ENCODE data around the gene RAD51B.

The RAD51B gene

DNA sequence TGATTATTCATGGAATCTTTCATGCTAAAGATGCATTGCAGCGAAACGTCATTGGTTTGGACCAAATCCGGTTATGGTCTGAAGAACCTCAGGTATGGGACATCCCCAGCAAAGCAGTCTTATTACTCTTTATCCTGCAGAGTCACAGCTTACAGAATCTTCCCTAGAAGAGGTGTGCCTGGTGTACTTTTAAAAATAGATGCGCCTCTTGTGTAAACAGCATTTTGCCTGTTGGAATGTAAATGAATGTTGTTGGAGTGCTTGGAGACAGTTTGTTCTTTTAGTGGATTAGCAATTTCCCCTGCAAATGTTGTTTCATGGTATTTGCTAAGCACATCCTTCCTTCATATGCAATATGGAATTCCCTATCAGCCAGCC, 730.7 kb downstream of the RAD51B start:
- no peak overlapping the region for H3K4me3 ChIP-seq (ENCODE audit: low read depth, low read length)
- TF ChIP-seq CTCF (IDR thresholded peaks at IDR 0.05; ENCODE audit: low read depth, low read length), result no peak

GRCh38 chr14:68551045-68551683, 731.6 kb downstream of the RAD51B start:
- TF ChIP-seq CTCF (IDR thresholded peaks at IDR 0.05; ENCODE audit: low read depth, low read length), result no peak
- no peak overlapping the region for H3K4me3 ChIP-seq (ENCODE audit: low read depth, low read length)

DNA sequence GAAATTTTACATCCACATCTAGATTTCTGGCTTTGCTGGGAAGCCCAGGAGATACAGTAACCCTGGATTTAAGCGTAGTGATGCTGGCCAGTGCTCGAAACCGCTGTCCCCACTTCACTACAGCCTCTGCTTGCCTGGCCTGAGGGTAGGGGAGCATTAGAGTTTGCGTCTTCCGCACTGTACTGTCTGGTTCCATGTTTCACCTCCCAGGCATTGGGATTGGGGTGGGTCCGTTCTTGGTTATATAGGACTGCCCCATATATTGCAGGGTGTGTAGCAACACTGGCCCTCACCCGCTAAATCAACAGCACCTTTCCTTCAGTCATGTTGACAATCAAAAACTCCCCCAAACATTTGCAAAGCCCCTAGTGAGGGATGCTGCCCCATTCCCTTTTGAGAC, 732.5 kb downstream of the RAD51B start:
- no peak for TF ChIP-seq CTCF (IDR thresholded peaks at IDR 0.05; ENCODE audit: low read depth, low read length)
- no peak overlapping the region for H3K4me3 ChIP-seq (ENCODE audit: low read depth, low read length)

DNA sequence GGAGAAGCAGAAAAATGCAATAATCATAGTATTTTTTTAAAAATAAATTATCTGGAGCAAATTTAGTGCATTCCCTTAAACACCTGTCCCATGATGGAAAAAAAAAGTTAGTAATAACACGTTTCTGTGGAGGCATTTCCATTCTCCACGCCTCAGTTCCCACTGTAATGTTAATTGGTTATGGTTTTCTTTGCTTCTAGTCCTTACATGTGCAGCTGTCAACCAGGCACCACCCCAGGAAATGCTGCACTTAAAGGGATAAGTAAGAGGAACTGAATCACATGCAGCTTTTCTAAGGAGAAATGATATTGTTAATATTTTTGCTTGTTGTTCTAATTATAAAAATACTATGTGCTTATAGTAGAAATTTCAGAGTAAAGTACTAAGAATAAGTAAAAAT, 733.0 kb downstream of the RAD51B start:
- no peak for TF ChIP-seq CTCF (IDR thresholded peaks at IDR 0.05; ENCODE audit: low read depth, low read length)
- no peak overlapping the region for H3K4me3 ChIP-seq (ENCODE audit: low read depth, low read length)

- TF ChIP-seq CTCF (IDR thresholded peaks at IDR 0.05; ENCODE audit: low read depth, low read length), result no peak
- no peak overlapping the region for H3K4me3 ChIP-seq (ENCODE audit: low read depth, low read length)
Measured at GRCh38 chr14:68553311-68553710, 733.7 kb downstream of the RAD51B start.

DNA sequence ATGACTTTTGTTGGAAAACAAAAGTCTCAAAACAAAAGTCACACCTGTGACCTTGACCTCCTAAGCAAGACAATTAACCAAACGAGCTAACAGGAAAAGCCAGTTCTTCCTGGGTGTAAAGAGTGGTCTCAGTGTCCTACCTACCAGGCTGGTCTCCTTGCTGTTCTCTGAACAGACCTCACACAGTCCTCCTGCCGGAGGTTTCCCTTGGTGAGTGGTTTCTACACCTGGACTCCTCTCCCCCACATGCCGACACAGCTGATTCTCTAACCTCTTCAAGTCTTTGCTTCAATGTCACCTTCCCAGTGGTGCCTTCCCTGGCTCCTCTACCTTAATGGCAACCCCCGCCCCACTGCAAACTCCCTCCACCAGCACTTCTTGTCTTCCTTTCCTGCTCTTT, 734.7 kb downstream of the RAD51B start:
- H3K4me3 ChIP-seq (ENCODE audit: low read depth, low read length), result no peak overlapping the region
- TF ChIP-seq CTCF (IDR thresholded peaks at IDR 0.05; ENCODE audit: low read depth, low read length), result no peak

DNA sequence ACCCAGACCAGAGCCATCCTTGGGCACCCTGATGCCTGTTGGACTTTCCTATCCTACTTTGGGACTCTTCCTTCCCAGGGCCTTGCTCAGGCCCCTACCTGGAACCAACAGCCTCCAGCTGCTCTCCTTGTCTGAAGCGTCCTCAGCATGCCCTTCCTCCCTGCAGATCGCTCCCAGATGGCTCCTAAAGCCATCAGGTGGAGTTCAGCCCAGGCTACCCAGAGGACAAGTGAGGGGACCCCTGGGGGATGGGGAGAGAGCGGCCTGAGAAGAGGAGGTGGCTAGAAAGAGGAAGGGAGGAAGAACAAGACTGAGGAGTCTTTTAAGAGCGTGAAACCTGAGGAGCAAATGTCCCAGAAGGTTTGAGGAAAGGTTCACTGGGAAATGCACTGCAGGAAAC, 736.7 kb downstream of the RAD51B start:
- no peak overlapping the region for H3K4me3 ChIP-seq (ENCODE audit: low read depth, low read length)
- TF ChIP-seq CTCF (IDR thresholded peaks at IDR 0.05; ENCODE audit: low read depth, low read length), result no peak
